Measurements from ENCODE around the gene CNGA4.

GRCh38 chr11:6268820-6269219 is 29.9 kb downstream of the CNGA4 start:
- TF ChIP-seq RAD21 (conservative IDR thresholded peaks at IDR 0.05) (no peak), CTCF (IDR thresholded peaks at IDR 0.05; ENCODE audit: poor library complexity, severe bottlenecking) (no peak), EZH2 (IDR thresholded peaks at IDR 0.05; ENCODE audit: borderline replicate concordance, insufficient read depth, low read length, poor library complexity, severe bottlenecking) (no peak), EP300 (conservative IDR thresholded peaks at IDR 0.05; ENCODE audit: poor library complexity, severe bottlenecking) (no peak), POLR2AphosphoS5 (IDR thresholded peaks at IDR 0.05) (no peak), REST (IDR thresholded peaks at IDR 0.05; ENCODE audit: borderline replicate concordance) (no peak), TAF1 (IDR thresholded peaks at IDR 0.05; ENCODE audit: low read depth) (no peak), MXI1 (conservative IDR thresholded peaks at IDR 0.05; ENCODE audit: poor library complexity, severe bottlenecking) (no peak)
